Panc1 (cell line): ENCODE data around the gene CABS1.

Source experiments
- POLR2AphosphoS5 ChIP-seq: IDR thresholded peaks from 2 replicates; pipeline ENCODE4 v1.6.1; 2012; ENCODE audit warnings: mild to moderate bottlenecking, low read depth, low read length, moderate library complexity
- REST ChIP-seq, 2 experiments: IDR thresholded peaks; 2 replicates each; pipeline ENCODE4 v1.6.1; 2011 to 2012; ENCODE audit warnings: low read depth in 2 of 2, control low read depth in 1 of 2, low read length in 1 of 2, mild to moderate bottlenecking in 1 of 2, moderate library complexity in 1 of 2; ENCODE audit not compliant: insufficient read depth in 1 of 2
- SIN3A ChIP-seq: IDR thresholded peaks from 2 replicates; pipeline ENCODE4 v1.6.1; 2012; ENCODE audit warnings: low read depth, mild to moderate bottlenecking, low read length, moderate library complexity, borderline replicate concordance; ENCODE audit not compliant: insufficient read depth
- TCF7L2 ChIP-seq: IDR thresholded peaks from 2 replicates; pipeline ENCODE4 v1.6.1; 2011; ENCODE audit warnings: mild to moderate bottlenecking, low read depth, low read length, inconsistent platforms
- TF ChIP-seq, protein P1 (sequence below): fragments of 450-650 bp; IDR thresholded peaks from 2 replicates; pipeline ENCODE4 v1.5.1; 2017; ENCODE audit warnings: mild to moderate bottlenecking

DNA sequence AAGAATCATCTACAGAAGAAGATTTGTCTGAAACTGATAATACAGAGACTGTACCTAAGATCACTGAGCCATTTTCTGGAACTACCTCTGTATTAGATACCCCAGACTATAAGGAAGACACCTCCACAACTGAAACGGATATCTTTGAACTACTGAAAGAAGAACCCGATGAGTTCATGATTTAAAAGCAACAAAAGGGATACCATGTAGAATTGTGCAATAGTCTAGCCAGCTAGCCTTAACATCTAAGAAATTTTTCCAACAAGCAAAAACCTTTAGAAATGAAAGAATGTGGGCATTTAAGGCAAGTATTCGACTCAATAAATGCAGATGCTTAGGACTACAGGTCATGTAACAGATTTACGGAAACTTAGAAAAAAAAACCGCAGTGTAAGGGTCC is 1.3 kb downstream of the CABS1 start:
- TF ChIP-seq, protein P1, sequence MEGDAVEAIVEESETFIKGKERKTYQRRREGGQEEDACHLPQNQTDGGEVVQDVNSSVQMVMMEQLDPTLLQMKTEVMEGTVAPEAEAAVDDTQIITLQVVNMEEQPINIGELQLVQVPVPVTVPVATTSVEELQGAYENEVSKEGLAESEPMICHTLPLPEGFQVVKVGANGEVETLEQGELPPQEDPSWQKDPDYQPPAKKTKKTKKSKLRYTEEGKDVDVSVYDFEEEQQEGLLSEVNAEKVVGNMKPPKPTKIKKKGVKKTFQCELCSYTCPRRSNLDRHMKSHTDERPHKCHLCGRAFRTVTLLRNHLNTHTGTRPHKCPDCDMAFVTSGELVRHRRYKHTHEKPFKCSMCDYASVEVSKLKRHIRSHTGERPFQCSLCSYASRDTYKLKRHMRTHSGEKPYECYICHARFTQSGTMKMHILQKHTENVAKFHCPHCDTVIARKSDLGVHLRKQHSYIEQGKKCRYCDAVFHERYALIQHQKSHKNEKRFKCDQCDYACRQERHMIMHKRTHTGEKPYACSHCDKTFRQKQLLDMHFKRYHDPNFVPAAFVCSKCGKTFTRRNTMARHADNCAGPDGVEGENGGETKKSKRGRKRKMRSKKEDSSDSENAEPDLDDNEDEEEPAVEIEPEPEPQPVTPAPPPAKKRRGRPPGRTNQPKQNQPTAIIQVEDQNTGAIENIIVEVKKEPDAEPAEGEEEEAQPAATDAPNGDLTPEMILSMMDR = no peak
- TF ChIP-seq POLR2AphosphoS5 (no peak), SIN3A (no peak), REST (IDR thresholded peaks at IDR 0.05; ENCODE audit: insufficient read depth in 1 of 2, low read depth in 2 of 2, low read length in 1 of 2) (no peak), TCF7L2 (no peak)
